ENCODE results near the gene BASP1.
A peak's percentile ranks its signal among the peaks of the same experiment; 100 is the strongest.

BASP1 gene

GRCh38 chr5:17192191-17192590 is 25.2 kb upstream of the BASP1 start:
- DNase-seq = no peak

DNA sequence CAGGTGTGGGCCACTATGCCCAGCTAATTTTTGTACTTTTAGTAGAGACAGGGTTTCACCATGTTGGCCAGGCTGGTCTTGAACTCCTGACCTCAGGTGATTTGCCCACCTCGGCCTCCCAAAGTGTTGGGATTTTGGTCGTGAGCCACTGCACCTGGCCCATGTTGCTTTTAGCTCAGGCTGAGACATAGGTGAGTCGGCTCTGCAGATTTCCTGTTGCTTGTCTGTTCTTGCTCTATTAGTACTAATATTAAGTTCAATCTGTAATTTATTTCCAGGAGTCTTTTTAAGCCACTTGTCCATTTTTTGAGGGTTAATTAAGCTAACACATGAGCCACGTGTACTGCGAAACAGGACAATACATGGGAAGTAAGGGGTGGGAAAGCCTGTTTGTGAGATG is 21.4 kb upstream of the BASP1 start:
- DNase-seq = no peak

GRCh38 chr5:17196697-17197096 is 20.7 kb upstream of the BASP1 start:
- DNase-seq = no peak

GRCh38 chr5:17203329-17204132 is 13.9 kb upstream of the BASP1 start:
- peak; percentile 54 for DNase-seq

- DNase-seq = no peak
These were observed 13.3 kb upstream of the BASP1 start for GRCh38 chr5:17204133-17204489.

DNA sequence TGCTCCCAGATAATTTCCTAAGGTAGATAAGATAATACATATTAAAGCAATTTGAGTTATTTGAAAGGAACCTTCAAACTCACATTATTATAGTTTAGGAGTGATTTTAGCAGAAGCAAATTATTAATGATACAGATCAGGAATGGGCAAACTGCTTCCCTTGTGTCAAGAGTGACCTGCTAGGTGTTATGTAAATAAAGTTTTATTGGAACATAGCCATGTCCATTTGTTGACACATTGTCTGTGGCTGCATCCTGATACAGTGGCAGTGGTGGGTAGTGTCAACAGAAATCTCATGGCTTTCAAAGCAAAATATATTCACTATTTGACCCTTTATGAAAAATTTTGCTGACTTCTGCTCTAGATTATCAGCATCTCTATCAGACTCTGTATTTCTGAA is 11.4 kb upstream of the BASP1 start:
- peak; percentile 49 for DNase-seq

DNA sequence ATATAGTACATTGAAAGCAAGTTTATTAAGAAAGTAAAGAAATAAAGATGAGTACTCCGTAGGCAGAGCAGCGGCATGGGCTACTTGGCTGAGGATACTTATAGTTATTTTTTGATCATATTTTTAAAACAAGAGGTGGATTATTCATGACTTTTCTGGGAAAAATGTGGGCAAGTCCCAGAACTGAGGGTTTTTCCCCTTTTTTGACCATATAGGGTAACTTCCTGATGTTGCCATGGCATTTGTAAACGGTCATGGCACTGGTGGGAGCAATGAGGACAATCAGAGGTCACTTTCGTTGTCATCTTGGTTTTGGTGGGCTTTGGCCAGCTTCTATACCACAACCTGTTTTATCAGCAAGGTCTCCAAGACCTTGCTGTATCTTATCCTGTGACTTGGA is 5.2 kb upstream of the BASP1 start:
- no peak for DNase-seq

DNA sequence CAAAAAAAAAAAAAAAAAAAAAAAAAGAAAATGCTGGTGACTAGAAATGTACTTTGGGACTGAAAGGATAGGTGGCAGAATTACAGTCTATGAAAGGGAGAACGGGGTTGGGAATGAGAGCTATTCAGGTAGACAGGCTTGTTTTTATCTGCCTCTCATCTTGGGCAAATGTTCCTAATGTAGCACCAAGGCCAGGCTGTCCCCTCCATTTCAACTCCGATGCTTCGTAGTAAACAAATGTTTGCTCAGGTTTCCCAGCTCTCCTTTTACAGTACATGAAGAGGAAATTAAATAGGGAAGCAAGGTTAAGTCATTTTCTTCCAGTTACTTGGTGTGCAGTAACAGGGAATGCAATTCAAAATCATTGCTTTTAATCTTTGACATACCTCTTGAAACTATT is 4.4 kb upstream of the BASP1 start:
- DNase-seq = no peak

GRCh38 chr5:17213938-17214337 is 3.5 kb upstream of the BASP1 start:
- DNase-seq = no peak

DNA sequence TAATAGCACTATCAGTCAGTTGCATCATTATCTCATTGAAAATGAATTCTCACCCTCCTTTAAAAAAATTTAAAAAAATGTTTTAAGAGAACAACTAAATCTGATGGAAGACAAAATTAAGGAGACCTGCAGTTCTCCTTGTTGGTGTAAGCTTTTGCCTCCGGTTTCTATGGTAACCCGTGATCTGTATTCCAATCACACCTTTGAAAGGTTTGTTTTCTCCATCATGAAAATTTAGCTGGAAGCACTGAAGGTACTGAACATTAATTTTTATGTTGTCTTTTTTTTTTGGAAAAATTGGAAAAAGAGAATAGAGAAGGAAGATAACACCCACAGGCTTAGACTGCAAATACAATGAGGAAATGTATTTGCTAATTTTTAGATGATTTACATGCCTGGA is 2.5 kb upstream of the BASP1 start:
- DNase-seq = peak; percentile 37

- no peak for DNase-seq
These were observed 2.1 kb upstream of the BASP1 start for GRCh38 chr5:17215361-17215760.

GRCh38 chr5:17216176-17216973 is 1.1 kb upstream of the BASP1 start:
- peak; percentile 96 for DNase-seq

DNA sequence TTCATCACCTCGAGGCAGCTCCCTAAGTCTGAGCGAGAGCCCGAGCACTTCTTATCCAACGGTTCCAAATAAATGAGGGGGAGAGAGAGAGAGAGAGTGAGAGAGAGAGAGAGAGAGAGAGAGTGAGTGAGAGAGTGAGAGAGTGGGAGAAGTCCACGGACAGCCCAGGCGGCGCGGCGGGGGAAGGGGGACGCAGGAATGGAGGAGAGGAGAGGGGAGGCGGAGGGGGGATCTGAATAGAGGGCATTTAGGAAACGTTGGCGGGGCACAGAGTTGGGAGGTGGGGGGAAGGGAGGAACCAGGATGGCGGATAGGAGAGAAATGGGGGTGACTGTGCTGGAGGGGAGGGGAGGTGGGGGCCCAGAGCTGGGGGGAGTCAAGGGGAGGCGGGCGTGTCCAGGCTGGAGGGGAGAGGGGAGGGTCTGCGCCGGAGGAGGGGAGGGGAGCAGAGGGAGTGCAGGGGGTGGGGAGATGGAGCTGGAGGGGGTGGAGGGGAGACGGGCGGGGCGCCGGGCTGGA is 398 bp upstream of the BASP1 start:
- DNase-seq = peak; percentile 85

DNA sequence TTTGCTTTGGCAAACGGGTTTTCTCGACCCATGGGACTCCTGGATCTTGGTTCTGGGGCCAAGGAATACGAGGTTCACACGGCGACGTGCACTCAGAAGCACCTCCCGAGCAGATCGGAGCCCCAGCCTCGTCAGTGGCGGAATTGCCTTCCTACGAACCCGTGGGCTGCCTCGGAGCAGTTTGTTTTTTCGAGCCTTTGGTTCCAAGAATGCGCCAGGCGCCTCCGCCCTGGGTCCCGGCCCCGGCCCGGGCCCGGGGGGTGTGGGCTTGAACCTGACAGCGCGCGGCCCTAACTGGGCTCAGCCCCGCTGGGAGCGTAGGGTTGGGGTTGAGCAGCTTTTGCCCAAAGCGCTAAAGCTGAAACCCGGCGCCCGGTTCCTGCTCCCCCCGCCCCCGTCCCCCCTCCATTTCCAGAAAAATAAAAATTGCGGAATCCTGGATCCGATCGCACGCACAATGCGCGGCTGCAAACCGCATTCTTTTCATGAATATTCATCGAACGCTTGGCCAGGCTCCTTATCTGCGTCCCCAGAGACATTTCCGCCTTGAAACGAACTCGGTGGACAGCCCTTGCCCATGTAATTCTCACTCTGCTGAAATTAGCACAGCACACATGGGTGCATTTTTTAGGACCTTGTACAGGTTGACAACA is 1.0 kb downstream of the BASP1 start:
- DNase-seq = no peak

DNA sequence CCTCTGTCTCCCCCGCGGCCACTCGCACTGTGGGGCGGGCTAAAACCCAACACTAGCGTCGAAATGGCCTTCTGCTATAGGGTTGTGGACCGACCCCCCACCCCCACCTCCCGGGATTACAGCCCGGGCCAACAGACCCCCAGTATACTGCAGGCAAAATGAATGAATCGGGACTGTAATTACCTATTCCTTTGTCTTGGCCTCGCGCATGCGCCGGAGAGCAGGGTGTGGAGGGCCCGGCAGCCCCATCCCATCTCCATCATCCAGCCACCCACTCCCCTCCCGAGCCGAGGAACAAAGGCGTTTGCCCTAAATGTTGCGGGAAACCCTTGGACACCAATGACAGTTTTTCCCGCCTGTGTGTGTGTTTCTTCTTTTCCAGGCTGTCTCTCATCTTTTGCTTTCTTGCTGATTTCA is 1.6 kb downstream of the BASP1 start:
- DNase-seq = peak; percentile 62

DNA sequence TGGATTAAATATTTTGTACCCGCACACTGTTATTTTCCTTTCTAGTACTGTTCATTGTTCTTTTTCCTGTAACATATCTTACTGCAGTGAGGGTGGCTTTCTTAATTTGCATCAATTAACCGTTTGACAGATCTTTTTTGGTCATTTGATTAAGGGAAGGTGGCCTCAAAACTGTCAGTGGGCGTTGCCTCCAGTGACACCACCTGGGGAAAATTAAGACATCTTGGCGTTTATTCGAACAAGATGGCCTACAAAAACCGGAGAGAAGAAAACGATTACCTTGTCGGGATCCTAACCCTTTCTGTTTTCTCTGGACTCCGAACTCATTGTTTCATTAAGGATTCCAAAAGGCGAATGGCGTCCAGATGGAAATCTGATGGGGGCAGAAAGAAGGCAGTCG is 2.0 kb downstream of the BASP1 start:
- DNase-seq = no peak

GRCh38 chr5:17219992-17220391 is 2.6 kb downstream of the BASP1 start:
- DNase-seq = no peak

- DNase-seq = no peak
These were observed 3.0 kb downstream of the BASP1 start for GRCh38 chr5:17220469-17220868.

- no peak for DNase-seq
These were observed 4.6 kb downstream of the BASP1 start for GRCh38 chr5:17221843-17222636.

DNA sequence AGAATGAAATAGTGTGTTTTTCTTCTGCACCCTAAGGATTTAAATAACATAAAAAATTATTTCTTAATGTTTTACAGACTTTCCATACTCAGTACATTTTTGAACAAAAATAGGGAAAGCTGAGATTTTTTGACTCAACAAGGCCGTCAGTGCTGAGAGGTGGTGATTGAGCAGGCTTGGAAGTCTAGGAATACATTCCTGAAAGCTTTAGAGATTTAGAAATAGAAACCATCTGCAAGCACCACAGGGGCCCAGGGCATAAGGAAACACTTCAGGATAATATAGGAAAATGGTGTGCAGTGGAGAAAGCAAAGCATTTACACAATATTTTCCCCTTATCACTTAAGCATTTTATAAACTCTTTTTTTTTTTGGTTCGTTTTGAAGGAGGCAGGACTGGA is 5.2 kb downstream of the BASP1 start:
- DNase-seq = no peak

- no peak for DNase-seq
These were observed 6.1 kb downstream of the BASP1 start for GRCh38 chr5:17223367-17224185.

Data from NCI-H774 (cell line).